HG03159 (cell line): ENCODE data around the gene BPIFA3.

Experiments
- ATAC-seq: cut with Tn5 transposase; IDR thresholded peaks from one replicate; pipeline ENCODE4 v1.9.1; 2021; ENCODE audit warnings: mild to moderate bottlenecking, moderate library complexity; ENCODE audit not compliant: unreplicated experiment

BPIFA3 gene

GRCh38 chr20:33211817-33212424 is 5.2 kb upstream of the BPIFA3 start:
- no peak for ATAC-seq

GRCh38 chr20:33224399-33224798 is 7.2 kb downstream of the BPIFA3 start:
- no peak for ATAC-seq

- no peak for ATAC-seq
Observed at GRCh38 chr20:33229843-33230242, 12.7 kb downstream of the BPIFA3 start.

- no peak for ATAC-seq
Observed at GRCh38 chr20:33231237-33231636, 14.1 kb downstream of the BPIFA3 start.

GRCh38 chr20:33232486-33233072 is 15.4 kb downstream of the BPIFA3 start:
- no peak for ATAC-seq

- no peak for ATAC-seq
Observed at GRCh38 chr20:33233129-33233774, 16.1 kb downstream of the BPIFA3 start.

GRCh38 chr20:33234050-33234449 is 16.9 kb downstream of the BPIFA3 start:
- no peak for ATAC-seq

- ATAC-seq, result no peak
Observed at GRCh38 chr20:33235696-33236095, 18.5 kb downstream of the BPIFA3 start, which contains the start of gene BPIFA1. Gene BPIFA1 (plus strand): TSS chr20:33235996. CDS start chr20:33237712, 1,716 bp downstream.

- no peak for ATAC-seq
Observed at GRCh38 chr20:33236351-33236750, 19.2 kb downstream of the BPIFA3 start.

GRCh38 chr20:33237989-33238388 is 20.8 kb downstream of the BPIFA3 start:
- ATAC-seq, result no peak

- no peak for ATAC-seq
Observed at GRCh38 chr20:33239418-33239817, 22.3 kb downstream of the BPIFA3 start.

GRCh38 chr20:33239979-33240736 is 23.0 kb downstream of the BPIFA3 start:
- no peak for ATAC-seq

- no peak for ATAC-seq
Observed at GRCh38 chr20:33240923-33241322, 23.8 kb downstream of the BPIFA3 start.

- no peak for ATAC-seq
Observed at GRCh38 chr20:33242319-33243100, 25.4 kb downstream of the BPIFA3 start.

GRCh38 chr20:33246077-33246476 is 28.9 kb downstream of the BPIFA3 start:
- no peak for ATAC-seq

- ATAC-seq, result no peak
Observed at GRCh38 chr20:33249456-33249855, 32.3 kb downstream of the BPIFA3 start.

- no peak for ATAC-seq
Observed at GRCh38 chr20:33250666-33251065, 33.5 kb downstream of the BPIFA3 start.

GRCh38 chr20:33251496-33251895 is 34.3 kb downstream of the BPIFA3 start:
- no peak for ATAC-seq

GRCh38 chr20:33252460-33252859 is 35.3 kb downstream of the BPIFA3 start:
- ATAC-seq, result no peak

- ATAC-seq, result no peak
Observed at GRCh38 chr20:33255005-33255404, 37.9 kb downstream of the BPIFA3 start.

- ATAC-seq, result no peak
Observed at GRCh38 chr20:33257237-33257636, 40.1 kb downstream of the BPIFA3 start.
